H1 (cell line): ENCODE results near the gene IDUA. TPM values are rescaled to one million over a fixed set of nuclear protein-coding genes. Genes with fewer than 3 reads are reported as not detected.

ENCODE experiments used
- CTCF ChIA-PET: fragments of 300-600 bp; sonication (Branson Sonifier 250); formaldehyde crosslinking; loops from one replicate; lab custom pipeline; 2021; ENCODE audit not compliant: partially characterized antibody; lab: Charles Lee
- POLR2A ChIA-PET: fragments of 300-600 bp; sonication (Branson Sonifier 250); formaldehyde crosslinking; loops from one replicate; lab custom pipeline; 2021; ENCODE audit warnings: inconsistent platforms; ENCODE audit not compliant: partially characterized antibody; lab: Charles Lee
- DNase-seq, 2 experiments: peaks; one replicate each; pipeline versions ENCODE4 v3.0.0 to v3.0.0-alpha.2; 2010 to 2022; ENCODE audit warnings: low spot score in 2 of 2, low read depth in 1 of 2, mixed read lengths in 1 of 2
- FAIRE-seq: peaks from 2 replicates; lab custom pipeline; 2011; peaks lifted over from hg19 to GRCh38; lab: Jason Lieb, UNC
- H2AFZ ChIP-seq: 2 replicates; pipeline ENCODE4 v1.8.1; 2012; ENCODE audit warnings: low read length, inconsistent platforms
- H2AK5ac ChIP-seq: 2 replicates; pipeline ENCODE4 v1.6.1; 2013; ENCODE audit warnings: low read depth, low read length
- H2BK120ac ChIP-seq: replicated peaks from 2 replicates; pipeline ENCODE3; 2013; ENCODE audit warnings: low read depth, low read length, inconsistent platforms
- H2BK12ac ChIP-seq: 2 replicates; pipeline ENCODE4 v1.6.1; 2013; ENCODE audit warnings: low read depth, low read length
- H2BK15ac ChIP-seq: 2 replicates; pipeline ENCODE4 v1.6.1; 2013; ENCODE audit warnings: low read length
- H2BK20ac ChIP-seq: 2 replicates; pipeline ENCODE4 v1.6.1; 2013; ENCODE audit warnings: low read length
- H2BK5ac ChIP-seq: 2 replicates; pipeline ENCODE4 v1.6.1; 2013; ENCODE audit warnings: low read depth, low read length
- H3K14ac ChIP-seq: 2 replicates; pipeline ENCODE4 v1.6.1; 2013; ENCODE audit warnings: inconsistent platforms; ENCODE audit not compliant: insufficient read length
- H3K18ac ChIP-seq: 2 replicates; pipeline ENCODE4 v1.6.1; 2013; ENCODE audit warnings: low read length; ENCODE audit errors: extremely low read depth
- H3K23ac ChIP-seq: 2 replicates; pipeline ENCODE4 v1.6.1; 2013; ENCODE audit warnings: inconsistent platforms; ENCODE audit not compliant: insufficient read length
- H3K23me2 ChIP-seq: 2 replicates; pipeline ENCODE4 v1.6.1; 2013; ENCODE audit warnings: low read depth, low read length
- H3K27ac ChIP-seq: 2 replicates; pipeline ENCODE4 v1.6.1; 2011; ENCODE audit warnings: low read depth, low read length, inconsistent platforms
- H3K27me3 ChIP-seq, 4 experiments: replicated peaks in 1 of 4; 1 replicate in 1 of 4; 2 replicates in 3 of 4; pipeline versions ENCODE4 v1.6.1 to v1.8.1; 2011 to 2013; ENCODE audit warnings: low read length in 3 of 4, mild to moderate bottlenecking in 3 of 4, inconsistent platforms in 2 of 4, mixed read lengths in 2 of 4, moderate library complexity in 1 of 4; ENCODE audit not compliant: control insufficient read depth in 3 of 4, insufficient read depth in 3 of 4; ENCODE audit errors: extremely low read depth in 1 of 4
- H3K36me3 ChIP-seq, 4 experiments: 2 replicates each; pipeline versions ENCODE4 v1.6.1 to v1.8.1; 2011 to 2013; ENCODE audit warnings: mild to moderate bottlenecking in 4 of 4, low read length in 3 of 4, moderate library complexity in 2 of 4, control low read depth in 1 of 4, inconsistent platforms in 1 of 4; ENCODE audit not compliant: insufficient read depth in 4 of 4, control insufficient read depth in 2 of 4
- H3K4ac ChIP-seq: replicated peaks from 2 replicates; pipeline ENCODE3; 2013; ENCODE audit warnings: low read length, low read depth, mixed read lengths, inconsistent platforms; ENCODE audit not compliant: insufficient read length
- H3K4me1 ChIP-seq, 4 experiments: replicated peaks in 1 of 4; 1 replicate in 1 of 4; 2 replicates in 3 of 4; pipeline versions ENCODE4 v1.6.1 to v1.8.1; 2011 to 2013; ENCODE audit warnings: low read length in 3 of 4, inconsistent platforms in 2 of 4, mixed read lengths in 1 of 4; ENCODE audit not compliant: insufficient read depth in 4 of 4, control insufficient read depth in 3 of 4
- H3K4me2 ChIP-seq, 2 experiments: 2 replicates each; pipeline versions ENCODE4 v1.6.1 to v1.8.1; 2011 to 2013; ENCODE audit warnings: low read depth in 2 of 2, low read length in 2 of 2, control low read depth in 1 of 2, inconsistent platforms in 1 of 2, mild to moderate bottlenecking in 1 of 2; ENCODE audit not compliant: insufficient read depth in 1 of 2
- H3K4me3 ChIP-seq, 4 experiments: fragments of 200-600, 300-600 bp in 1 of 4; sonication (generic), shearing (Covaris generic), sonication (Bioruptor Twin) in 1 of 4; 2 replicates each; pipeline versions ENCODE4 v1.5.1 to v1.8.1; 2011 to 2016; ENCODE audit warnings: low read length in 4 of 4, low read depth in 3 of 4, control low read depth in 2 of 4, inconsistent platforms in 2 of 4, mild to moderate bottlenecking in 2 of 4, mixed read lengths in 1 of 4, moderate library complexity in 1 of 4; ENCODE audit not compliant: insufficient read depth in 2 of 4; ENCODE audit errors: extremely low read depth in 1 of 4
- H3K56ac ChIP-seq: replicated peaks from 2 replicates; pipeline ENCODE3; 2013; ENCODE audit warnings: low read depth, mild to moderate bottlenecking, mixed read lengths, low read length, inconsistent platforms; ENCODE audit not compliant: insufficient read length
- H3K79me1 ChIP-seq: 2 replicates; pipeline ENCODE4 v1.6.1; 2013; ENCODE audit warnings: low read depth, low read length, control low read depth
- H3K79me2 ChIP-seq, 2 experiments: 2 replicates each; pipeline versions ENCODE4 v1.6.1 to v1.8.1; 2012 to 2013; ENCODE audit warnings: low read length in 2 of 2, mild to moderate bottlenecking in 2 of 2, inconsistent platforms in 1 of 2; ENCODE audit not compliant: insufficient read depth in 2 of 2, control insufficient read depth in 1 of 2
- H3K9ac ChIP-seq, 4 experiments: replicated peaks in 1 of 4; 1 replicate in 1 of 4; 2 replicates in 3 of 4; pipeline versions ENCODE4 v1.6.1 to v1.8.1; 2011 to 2013; ENCODE audit warnings: low read depth in 3 of 4, low read length in 3 of 4, control low read depth in 2 of 4, mild to moderate bottlenecking in 2 of 4, moderate library complexity in 2 of 4, inconsistent platforms in 1 of 4; ENCODE audit errors: extremely low read depth in 1 of 4
- H3K9me3 ChIP-seq, 2 experiments: 2 replicates each; pipeline versions ENCODE4 v1.6.1 to v1.8.1; 2012 to 2013; ENCODE audit warnings: mild to moderate bottlenecking in 2 of 2, moderate library complexity in 2 of 2, control low read depth in 1 of 2, inconsistent platforms in 1 of 2, low read depth in 1 of 2, low read length in 1 of 2, mixed read lengths in 1 of 2; ENCODE audit not compliant: insufficient read depth in 2 of 2
- H4K20me1 ChIP-seq, 2 experiments: replicated peaks in 1 of 2; 2 replicates each; pipeline versions ENCODE3 to v1.8.1; 2011 to 2013; ENCODE audit warnings: inconsistent platforms in 2 of 2, low read length in 2 of 2, mild to moderate bottlenecking in 1 of 2; ENCODE audit not compliant: insufficient read depth in 2 of 2, control insufficient read depth in 1 of 2
- H4K5ac ChIP-seq: 2 replicates; pipeline ENCODE4 v1.6.1; 2013; ENCODE audit warnings: low read length, low read depth, mixed read lengths, inconsistent platforms; ENCODE audit not compliant: insufficient read length
- H4K8ac ChIP-seq: 2 replicates; pipeline ENCODE4 v1.8.0; 2013; ENCODE audit warnings: mild to moderate bottlenecking, moderate library complexity, low read length, inconsistent platforms; ENCODE audit not compliant: insufficient read depth; ENCODE audit errors: extremely low read depth
- H4K91ac ChIP-seq: replicated peaks from 2 replicates; pipeline ENCODE3; 2013; ENCODE audit warnings: low read length, mixed read lengths, inconsistent platforms; ENCODE audit not compliant: insufficient read length
- BACH1 ChIP-seq: IDR thresholded peaks from 2 replicates; pipeline ENCODE4 v1.6.1; 2012; ENCODE audit warnings: low read length, improper control_type of control experiment
- BCL11A ChIP-seq, 2 experiments: IDR thresholded peaks; one replicate each; pipeline ENCODE4 v1.6.1; 2011; ENCODE audit warnings: low read depth in 2 of 2, low read length in 2 of 2, mild to moderate bottlenecking in 2 of 2
- CTBP2 ChIP-seq: IDR thresholded peaks from 2 replicates; pipeline ENCODE4 v1.7.0; 2011; ENCODE audit warnings: borderline replicate concordance, mild to moderate bottlenecking, moderate library complexity, mixed read lengths, low read length; ENCODE audit not compliant: insufficient read depth, insufficient read length
- FOSL1 ChIP-seq: IDR thresholded peaks from 2 replicates; pipeline ENCODE4 v1.6.1; 2011; ENCODE audit warnings: mild to moderate bottlenecking, low read depth, low read length, moderate library complexity; ENCODE audit not compliant: insufficient read depth
- HDAC2 ChIP-seq, 2 experiments: fragments of 300-600 bp in 1 of 2; sonication (generic) in 1 of 2; IDR thresholded peaks; 2 replicates each; pipeline ENCODE4 v1.6.1; 2011 to 2012; ENCODE audit warnings: low read depth in 2 of 2, low read length in 2 of 2, mild to moderate bottlenecking in 2 of 2, moderate library complexity in 2 of 2, borderline replicate concordance in 1 of 2, inconsistent platforms in 1 of 2
- HDAC6 ChIP-seq: IDR thresholded peaks from one replicate; pipeline ENCODE4 v1.7.1; 2012; ENCODE audit warnings: low read depth, mild to moderate bottlenecking, inconsistent platforms, low read length, moderate library complexity
- JUN ChIP-seq: IDR thresholded peaks from 2 replicates; pipeline ENCODE4 v1.6.1; 2011; ENCODE audit warnings: low read depth, mild to moderate bottlenecking, improper control_type of control experiment, low read length
- POLR2A ChIP-seq, 2 experiments: IDR thresholded peaks; 1 replicate in 1 of 2; 2 replicates in 1 of 2; pipeline ENCODE4 v1.6.1; 2011; ENCODE audit warnings: low read depth in 2 of 2, low read length in 2 of 2, mild to moderate bottlenecking in 2 of 2; ENCODE audit errors: control extremely low read depth in 1 of 2
- SIN3A ChIP-seq, 2 experiments: IDR thresholded peaks in 1 of 2; conservative IDR thresholded peaks in 1 of 2; 2 replicates each; pipeline ENCODE4 v1.6.1; 2011 to 2012; ENCODE audit warnings: low read length in 2 of 2, improper control_type of control experiment in 1 of 2, low read depth in 1 of 2, mild to moderate bottlenecking in 1 of 2
- TEAD4 ChIP-seq: IDR thresholded peaks from 2 replicates; pipeline ENCODE4 v1.6.1; 2012; ENCODE audit warnings: low read depth, low read length, inconsistent platforms, mixed read lengths
- WGBS, 2 experiments: shearing (Covaris generic) in 1 of 2; methylation state at CpG; one replicate each; pipeline versions ENCODE4 v1.1.6 to v1.1.7; 2013 to 2015; ENCODE audit warnings: low lambda C conversion rate in 2 of 2, mixed read lengths in 2 of 2, inconsistent platforms in 1 of 2, low coverage in 1 of 2, missing lambda C conversion rate in 1 of 2; ENCODE audit not compliant: insufficient replicate concordance in 2 of 2, insufficient coverage in 1 of 2, insufficient read length in 1 of 2; ENCODE audit errors: extremely low coverage in 1 of 2, missing lambda C conversion rate in 1 of 2; 5-methylcytosine and 5-hydroxymethylcytosine counted together
- polyA plus RNA-seq, 7 experiments: library from polyadenylated mRNA; depleted of rRNA in 3 of 7; stranded (reverse) in 5 of 7; unstranded in 2 of 7; fragments of >200 nt in 5 of 7; fragments of 200-250 nt in 2 of 7; gene quantifications; 1 replicate in 5 of 7; 2 replicates in 1 of 7; 4 replicates in 1 of 7; pipeline versions ENCODE4 v1.2.1 to v1.2.3, GENCODE V29; 2011 to 2013; ENCODE audit warnings: missing spikeins in 2 of 7, mixed read lengths in 2 of 7
- total RNA-seq: library from RNA; stranded (reverse); fragmentation: NEBNext Ultra II Directional; extraction: Animal tissue kit (Norgen Biotek cat#: 25700); gene quantifications from 2 replicates; pipeline ENCODE4 v1.2.1, GENCODE V29; 2021

The IDUA gene
- total and polyA plus RNA-seq, 2 of the 8 experiments (the other 6 are each of a cell fraction or from before 2014, with no cell fraction given), result 2.8 to 4.8 TPM

DNA sequence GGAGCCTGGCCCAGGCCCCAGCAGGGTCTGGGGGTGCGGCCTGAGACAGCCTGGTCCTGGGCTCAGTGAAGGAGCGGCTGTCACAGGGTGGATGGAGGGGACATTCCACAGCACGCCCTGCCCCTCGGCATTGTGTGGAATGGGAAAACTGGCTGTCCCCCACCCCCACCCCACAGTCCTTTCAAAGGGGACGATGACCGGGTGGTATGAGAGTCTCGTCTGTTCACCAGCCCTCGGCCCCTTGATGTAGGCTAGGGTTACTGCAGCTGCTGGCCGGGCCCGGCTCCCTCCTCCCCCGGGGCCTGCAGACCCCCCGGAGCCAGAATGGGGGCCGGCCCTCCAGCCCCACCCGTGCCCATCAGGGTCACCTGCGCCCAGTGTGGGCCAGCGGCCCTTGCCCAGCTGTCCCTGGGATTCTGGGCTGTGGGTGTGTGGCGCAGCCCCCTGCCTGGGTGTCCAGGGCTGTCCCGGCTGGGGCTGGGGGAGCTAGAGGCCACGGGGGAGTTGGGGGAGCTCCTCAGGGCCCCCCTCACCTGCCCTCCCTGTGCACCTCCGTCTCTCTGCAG lies 36.3 kb downstream of the IDUA start:
- no peak for FAIRE-seq
- H3K23ac ChIP-seq, result no peak overlapping the region
- CTCF ChIA-PET, result interaction anchor here (0.6 kb wide), 1 partner anchor 493 kb away, joined by 3 read pairs; no protein-coding TSS in a partner anchor

More for the DNA sequence above, 36.3 kb downstream of the IDUA start:
- Histone ChIP-seq H3K9me3 (no peaks in the 10 kb centered on the region), H2BK12ac (no peak overlapping the region), H3K4me1 (peaks cover 0 to 10% (median 5%) of the 10 kb centered on the region in 4 experiments; a peak in 5 of 7 replicates), H2BK20ac (no peak overlapping the region), H3K23me2 (no peaks in the 10 kb centered on the region; the same call in 1 of the 2 replicates), H3K36me3 (peaks cover 0 to 9% (median 8%) of the 10 kb centered on the region in 4 experiments; a peak in 5 of 8 replicates), H3K79me2 (no peaks in the 10 kb centered on the region), H3K18ac (no peak overlapping the region), H2BK15ac (no peak overlapping the region), H3K27ac (no peak overlapping the region), H3K14ac (no peak overlapping the region), H3K4me2 (no peak overlapping the region), H2AFZ (no peak overlapping the region), H2AK5ac (no peak overlapping the region), H3K56ac (no peak overlapping the region), H3K27me3 (0 out of 7 replicates have a peak, but pooled peaks cover 0 to 5% (median 0%) of the 10 kb centered on the region in 4 experiments), H4K5ac (no peak overlapping the region), H2BK5ac (no peak overlapping the region), H4K20me1 (peaks cover 2 to 21% of the 10 kb centered on the region in 2 experiments), H3K4me3 (no peak overlapping the region), H2BK120ac (no peak overlapping the region), H4K91ac (no peak overlapping the region), H3K9ac (no peak overlapping the region), H4K8ac (no peak overlapping the region), H3K79me1 (peaks cover 4% of the 10 kb centered on the region; the same call in 1 of the 2 replicates), H3K4ac (no peak overlapping the region)
- POLR2A ChIA-PET, result interaction anchor here (1.3 kb wide), 1 partner anchor 9 kb away, joined by 4 read pairs; no protein-coding TSS in a partner anchor
- TF ChIP-seq BCL11A (IDR thresholded peaks at IDR 0.05; ENCODE audit: low read depth in 2 of 2, low read length in 2 of 2) (no peak), POLR2A (IDR thresholded peaks at IDR 0.05; ENCODE audit: control extremely low read depth in 1 of 2, low read depth in 2 of 2, low read length in 2 of 2) (no peak), CTBP2 (no peak), TEAD4 (no peak), HDAC2 (IDR thresholded peaks at IDR 0.05; ENCODE audit: borderline replicate concordance in 1 of 2, low read depth in 2 of 2, low read length in 2 of 2) (no peak), BACH1 (no peak), HDAC6 (no peak), JUN (no peak), SIN3A (conservative IDR thresholded peaks at IDR 0.05 in 1 of 2, IDR thresholded peaks at IDR 0.05 in 1 of 2; ENCODE audit: low read depth in 1 of 2, low read length in 2 of 2) (no peak), FOSL1 (no peak)
- no peak for DNase-seq
- WGBS, 2 experiments, result 88% methylated on average over 12 of the region's 20 CpGs; no CpG with 5 or more reads in 1 of the 2 experiments
